Globus pallidus (tissue), 1 donor: ENCODE results near the gene MEI4.
A peak's percentile ranks its signal among the peaks of the same experiment; 100 is the strongest.
"Not testable (repeated sequence)": the region's sequence is repeated elsewhere in the genome, so short reads cannot be mapped to it uniquely, and the experiment has no call there.

ENCODE experiments used
- DNase-seq: peaks from one replicate; pipeline ENCODE4 v3.0.0-alpha.2; 2015; ENCODE audit warnings: low spot score

Gene MEI4, protein sequence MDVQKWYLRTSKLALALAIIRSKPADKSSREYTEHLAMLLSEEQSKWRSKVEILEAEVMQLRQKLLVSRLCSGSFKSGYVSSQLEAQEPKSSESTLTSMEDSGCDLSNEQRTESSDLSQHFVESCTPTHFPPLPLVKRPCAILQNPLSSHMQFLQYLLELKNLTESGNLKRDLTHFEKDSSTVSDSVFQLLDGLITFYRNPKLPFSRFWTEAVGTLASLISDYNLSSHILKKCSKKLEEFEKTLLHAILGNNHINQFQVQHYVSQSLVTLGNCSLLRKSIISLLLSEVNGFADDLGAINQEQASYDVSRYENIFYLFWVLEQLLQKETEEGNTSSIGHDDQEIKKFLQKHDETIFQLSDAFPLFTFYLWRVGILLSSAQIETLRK

DNA sequence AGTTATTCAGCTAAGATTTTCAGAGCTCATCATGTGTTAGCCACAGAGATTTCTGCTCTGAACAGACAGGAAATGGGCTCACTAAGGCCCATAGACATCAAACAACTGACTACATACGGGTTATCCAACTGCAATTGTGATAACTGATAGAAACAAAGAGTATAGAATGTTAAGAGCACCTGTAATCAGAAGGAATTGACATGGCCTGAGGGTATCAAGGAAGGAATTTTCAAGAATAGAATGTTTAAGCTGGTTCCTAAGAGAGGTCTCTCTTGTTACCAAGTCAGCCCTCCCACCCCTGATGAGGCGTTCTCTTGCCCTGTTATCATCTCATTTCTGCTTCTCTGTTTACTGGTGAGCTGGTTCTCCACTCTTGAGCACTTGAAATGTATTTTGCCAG lies at the start of gene MEI4:
Gene MEI4, plus strand, starts transcription at position 301 of the 400 bp plus-strand sequence. CDS start 37,633 bp downstream, outside the sequence.
- no peak for DNase-seq

DNA sequence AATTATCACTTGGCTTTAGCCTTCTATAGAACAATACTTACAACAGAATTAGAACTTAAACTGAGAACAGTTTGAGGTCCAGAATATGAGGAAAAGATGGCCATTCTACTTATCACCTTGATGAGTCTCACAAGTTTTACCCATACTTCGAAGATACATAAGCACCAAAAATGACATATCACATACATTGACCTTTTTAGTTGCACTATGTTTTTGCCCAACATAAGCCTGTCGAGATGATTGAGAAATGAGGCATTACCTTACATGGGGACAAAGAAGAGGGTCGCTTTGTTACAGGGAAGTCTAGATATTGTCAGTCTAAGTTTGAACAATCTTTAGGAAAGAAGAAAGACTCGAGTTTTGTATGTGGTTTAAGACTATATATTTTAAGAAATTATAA lies 48.4 kb upstream of the MEI4 start:
- no peak for DNase-seq

DNA sequence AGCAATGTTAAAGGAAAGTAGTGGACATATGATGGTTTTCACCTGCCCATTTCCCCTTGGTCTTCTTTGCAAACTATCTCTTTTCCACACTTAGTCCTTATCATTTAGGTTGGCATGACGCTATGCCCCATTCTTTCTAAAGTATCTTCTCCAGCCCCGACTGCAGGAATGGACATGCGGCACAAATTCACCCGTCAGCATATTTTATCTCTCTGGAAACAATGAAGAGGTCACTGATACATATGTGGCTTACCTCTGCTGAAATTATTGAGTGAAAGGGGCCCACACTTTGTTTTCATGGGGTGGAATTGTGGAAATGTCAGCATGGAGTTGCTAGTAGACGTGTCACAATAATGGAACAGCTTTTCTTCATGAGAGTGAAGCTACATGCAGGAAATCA lies 45.8 kb upstream of the MEI4 start:
- no peak for DNase-seq

DNA sequence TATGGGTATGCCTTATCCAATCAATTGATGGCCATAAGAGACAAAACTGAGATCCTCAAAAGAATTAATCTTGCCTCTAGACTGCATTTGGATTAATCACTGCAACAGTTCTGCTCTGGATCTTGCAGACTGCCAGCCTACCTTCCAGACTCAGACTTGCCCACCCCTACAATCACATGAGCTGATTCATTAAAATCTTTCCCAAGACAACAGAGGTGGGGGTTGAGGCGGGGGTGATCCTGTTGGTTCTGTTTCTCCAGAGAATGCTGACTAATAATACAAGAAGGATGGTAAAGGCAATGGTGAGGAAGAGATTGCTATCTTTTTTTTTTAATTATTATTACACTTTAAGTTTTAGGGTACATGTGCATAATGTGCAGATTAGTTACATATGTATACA lies 43.7 kb upstream of the MEI4 start:
- no peak for DNase-seq

DNA sequence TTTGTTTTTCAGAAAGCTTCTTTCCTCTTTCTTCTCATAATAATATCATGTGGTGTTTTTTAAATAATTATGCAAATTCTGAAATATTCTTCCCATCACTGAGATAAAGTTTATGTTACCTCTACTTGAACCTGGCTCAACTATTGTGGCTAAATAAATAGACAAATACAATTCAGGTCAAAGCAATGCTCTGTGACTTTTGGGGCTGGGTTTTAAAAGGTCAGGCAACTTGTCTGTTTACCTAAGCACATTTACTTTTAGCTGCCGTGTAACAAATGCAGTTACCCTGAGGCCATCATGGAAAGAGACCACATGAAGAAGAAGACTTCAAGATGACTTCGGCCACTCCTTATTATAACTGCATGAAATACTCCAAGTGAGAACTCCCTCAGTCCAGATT lies 33.7 kb upstream of the MEI4 start:
- no peak for DNase-seq

DNA sequence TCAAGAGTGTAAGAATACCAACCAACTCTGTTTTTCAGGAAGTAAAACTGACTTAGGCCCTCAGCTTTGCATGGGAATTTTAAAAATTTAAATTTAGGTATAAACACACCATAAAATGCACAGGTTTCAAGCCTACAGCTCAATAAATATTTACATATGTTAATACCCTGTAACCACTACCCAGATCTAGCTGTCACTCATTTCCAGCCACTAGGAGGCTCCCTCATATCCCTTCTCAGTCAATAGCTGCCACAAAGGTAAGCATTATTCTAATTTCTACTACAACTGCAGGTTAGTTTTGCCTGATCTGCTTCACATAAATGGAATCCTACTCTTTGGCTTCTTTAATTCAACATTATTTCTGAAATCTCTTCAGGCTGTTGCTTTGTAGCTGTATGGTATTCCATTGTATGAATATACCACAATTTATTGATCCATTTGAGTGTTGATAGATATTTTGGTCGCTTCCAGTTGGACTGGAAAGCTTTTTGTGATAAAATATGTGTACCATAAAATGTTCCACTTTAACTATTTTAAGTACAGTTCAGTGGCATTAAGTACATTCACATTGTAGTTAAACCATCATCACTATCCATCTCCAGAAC lies 32.5 kb upstream of the MEI4 start:
- no peak for DNase-seq

DNA sequence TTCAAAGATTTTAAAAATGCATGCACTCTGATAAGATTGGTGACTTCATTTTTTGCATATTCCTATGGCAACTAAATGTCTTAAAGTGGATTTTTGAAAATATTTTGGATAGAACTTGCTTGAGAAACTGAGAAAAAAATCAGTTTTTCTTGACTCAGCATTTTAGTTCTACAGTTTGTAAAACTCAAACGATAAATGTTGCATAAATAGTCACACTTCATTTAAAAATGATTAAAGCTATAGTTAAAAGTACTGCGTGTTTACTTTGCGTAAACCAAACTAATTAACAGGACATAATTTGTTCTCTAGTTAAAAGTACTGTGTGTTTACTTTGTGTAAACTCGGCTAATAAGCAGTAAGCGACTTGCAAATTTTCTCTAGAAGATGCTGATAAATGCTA lies 28.3 kb upstream of the MEI4 start:
- DNase-seq, result no peak

DNA sequence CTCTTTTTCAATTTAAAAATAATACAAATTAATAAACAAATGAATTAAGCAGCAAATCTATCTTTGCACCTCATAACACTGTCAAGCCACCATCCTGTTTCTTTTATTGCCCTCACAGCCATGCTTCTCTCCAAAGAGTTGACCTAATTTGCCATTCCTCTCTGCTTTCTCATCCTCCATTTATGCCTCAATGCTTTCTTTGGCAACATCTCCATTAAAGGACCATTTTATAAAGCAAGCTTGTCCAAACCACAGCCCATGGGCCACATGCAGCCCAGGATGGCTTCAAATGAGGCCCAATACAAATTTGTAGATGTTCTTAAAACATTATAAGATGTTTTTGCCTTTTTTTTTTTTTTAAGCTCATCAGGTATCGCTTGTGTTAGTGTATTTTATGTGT lies 26.4 kb upstream of the MEI4 start:
- no peak for DNase-seq

DNA sequence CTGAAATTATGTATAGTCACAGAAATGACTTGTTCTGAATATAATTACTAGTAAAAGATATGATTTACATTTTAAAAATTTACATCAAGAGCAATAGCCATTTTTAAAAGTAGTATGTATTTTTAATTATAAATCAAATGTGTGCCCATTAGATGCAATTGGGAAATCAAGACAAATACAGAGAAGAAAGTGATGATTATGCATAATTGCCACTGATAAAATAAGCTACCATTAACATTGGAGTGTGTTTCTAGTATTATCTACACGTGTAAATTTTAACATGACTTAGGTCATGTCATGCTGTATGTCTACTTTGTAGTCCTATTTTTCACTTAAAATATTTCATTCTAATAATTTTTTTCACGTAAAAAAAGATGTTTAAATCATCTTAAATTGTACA lies 22.8 kb upstream of the MEI4 start:
- no peak for DNase-seq

DNA sequence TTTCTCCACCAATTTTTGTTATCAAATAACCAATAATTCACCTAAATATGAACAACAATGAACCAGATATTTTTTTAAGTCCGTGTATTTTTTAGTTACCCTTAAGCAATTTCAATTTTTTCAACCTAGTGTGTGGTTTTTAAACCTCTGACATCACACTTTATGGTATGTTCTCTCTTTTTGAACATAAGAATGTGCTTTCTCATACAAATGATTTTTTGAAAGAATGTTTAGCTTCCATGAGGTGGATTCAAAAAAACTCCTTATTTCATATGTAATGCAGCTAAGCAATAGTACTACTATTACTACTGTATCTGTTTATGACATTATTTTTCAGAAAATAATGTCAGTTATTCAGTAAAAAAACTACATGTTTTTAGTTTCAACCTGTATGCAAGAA lies 19.4 kb upstream of the MEI4 start:
- DNase-seq, result no peak

DNA sequence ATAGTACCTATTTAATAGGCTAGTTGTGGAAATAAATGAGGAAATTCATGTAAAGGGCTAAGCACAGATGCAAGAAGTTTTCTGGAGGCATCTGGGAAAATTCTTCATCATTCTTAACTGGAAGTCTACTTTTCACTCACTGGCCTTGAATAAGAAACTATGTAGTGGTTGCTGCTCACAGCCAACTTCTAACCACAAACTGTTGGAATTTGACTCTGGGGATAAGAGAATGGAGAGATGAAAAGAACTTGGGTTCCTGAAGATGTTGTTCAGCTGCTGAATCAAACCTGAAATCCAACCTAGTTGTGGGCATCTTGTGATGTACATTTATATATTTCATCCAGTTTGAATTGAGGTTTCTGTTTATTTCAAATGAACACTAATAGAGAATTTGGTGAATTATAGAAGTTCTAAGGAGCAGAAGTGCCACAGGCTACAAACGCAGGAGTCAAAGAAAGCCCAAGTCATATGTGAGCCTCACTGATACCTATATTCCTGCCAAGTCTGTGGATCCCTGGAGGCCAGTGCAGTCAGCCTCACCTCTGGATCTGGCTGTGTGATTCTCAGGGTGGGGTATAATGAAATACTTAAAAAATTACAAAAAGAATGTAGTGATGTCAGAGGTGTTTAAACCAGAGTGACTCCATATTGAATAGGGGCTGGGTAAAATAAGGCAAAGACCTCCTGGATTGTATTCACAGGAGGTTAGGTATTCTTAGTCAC lies 18.7 kb upstream of the MEI4 start:
- no peak for DNase-seq

DNA sequence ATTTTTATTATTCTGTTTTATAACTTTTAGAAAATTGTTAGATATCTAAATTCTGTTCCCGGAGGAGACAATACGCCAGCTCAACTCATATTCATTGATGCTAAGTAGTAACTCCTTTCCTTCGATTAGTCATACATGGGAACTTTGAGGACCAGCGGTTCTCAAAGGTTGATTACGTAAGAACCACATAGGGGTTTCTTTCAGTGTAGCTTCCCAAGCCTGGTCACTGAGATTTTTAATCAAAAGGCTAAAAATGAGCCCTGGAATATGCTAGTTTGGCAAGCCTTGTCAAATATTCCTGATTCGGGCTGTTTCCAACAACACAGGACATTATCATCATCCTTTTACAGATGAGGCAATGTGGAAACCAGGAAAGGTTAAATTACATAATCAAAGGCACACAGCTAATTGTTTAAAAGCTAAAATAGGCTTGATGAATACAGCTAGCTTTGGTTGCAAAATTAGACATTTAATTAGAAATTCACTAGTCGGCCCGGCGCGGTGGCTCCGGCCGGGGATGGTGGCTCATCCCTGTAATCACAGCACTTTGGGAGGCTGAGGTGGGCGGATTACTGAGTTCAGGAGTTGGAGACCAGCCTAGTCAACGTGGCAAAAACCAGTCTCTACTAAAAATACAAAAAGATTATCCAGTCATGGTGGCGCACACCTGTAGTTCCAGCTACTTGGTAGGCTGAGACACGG lies 14.6 kb upstream of the MEI4 start:
- no peak for DNase-seq

DNA sequence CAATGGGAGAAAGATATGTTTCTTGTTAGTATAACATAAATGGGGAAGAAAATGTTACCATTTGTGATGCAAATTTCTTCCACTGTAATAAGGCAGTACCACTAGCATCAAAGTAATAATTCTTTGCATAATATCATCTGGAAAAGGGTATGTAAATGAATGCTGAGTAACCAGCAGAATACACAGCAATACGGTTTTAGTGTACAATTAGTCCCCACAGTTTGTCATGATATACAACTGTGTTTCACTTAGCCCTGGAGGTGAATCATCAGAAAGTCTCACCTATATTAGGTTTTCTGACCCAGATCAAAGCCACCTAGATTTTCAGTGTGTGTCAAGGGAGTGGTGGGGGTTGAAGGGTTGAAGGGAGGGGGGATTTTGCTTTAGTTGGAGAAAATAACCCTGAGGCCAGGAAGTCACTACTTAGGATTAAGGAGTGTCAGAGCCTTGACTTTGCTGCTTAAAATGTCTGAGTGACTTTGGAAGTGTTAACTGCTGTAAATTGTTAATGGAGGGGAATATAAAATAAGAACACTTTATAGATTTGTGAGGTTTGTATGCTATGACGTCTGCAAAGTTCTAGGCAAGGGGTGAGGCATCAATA lies 8.6 kb upstream of the MEI4 start:
- DNase-seq, result no peak

DNA sequence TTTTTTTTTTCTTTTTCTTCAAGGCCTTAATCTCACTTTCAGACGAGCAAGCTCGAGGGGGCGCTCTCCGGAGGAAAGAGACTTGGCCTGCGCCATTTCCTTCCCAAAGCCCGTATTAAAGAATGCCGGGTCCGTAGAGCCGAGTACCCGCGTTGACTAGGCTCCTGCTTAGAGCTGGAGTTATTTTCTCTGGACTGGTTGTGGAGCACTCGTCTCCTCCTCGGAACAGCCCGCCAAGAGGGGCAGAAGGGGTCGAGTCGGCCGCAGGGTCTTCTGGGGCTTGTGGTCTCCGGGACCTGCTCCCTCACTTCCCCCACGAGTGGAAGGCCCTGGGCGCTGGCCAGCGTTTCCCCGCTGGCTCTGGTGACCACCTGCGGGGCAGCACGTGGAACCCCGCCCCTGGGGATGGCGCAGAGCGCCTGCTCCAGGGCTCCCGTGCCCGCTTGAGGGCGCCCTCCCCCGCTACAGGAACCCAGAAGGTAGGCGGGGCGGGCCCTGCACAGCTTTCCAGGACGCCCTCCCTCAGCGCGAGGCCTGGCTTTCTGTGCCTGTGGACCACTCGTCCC lies 2.7 kb upstream of the MEI4 start:
- DNase-seq, result peak; percentile 50

DNA sequence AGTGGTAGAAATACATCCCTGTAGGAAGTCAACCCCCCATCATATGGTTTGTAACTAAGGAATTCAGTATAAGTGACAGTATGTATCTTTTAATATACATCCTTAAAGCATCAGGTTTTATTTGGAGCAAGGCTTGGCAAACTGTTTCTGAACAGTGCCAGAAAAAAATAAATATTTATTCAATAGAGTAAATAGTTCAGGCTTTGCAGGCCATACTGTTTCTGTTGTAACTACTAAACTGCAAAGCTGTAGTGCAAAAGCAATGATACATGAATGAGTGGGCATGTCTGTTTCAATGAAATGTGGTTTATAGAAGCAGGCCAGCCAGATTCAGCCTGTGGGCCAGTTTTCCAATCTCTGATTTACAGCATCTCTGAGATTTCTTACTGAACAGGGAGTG lies 977 bp downstream of the MEI4 start:
- no peak for DNase-seq

DNA sequence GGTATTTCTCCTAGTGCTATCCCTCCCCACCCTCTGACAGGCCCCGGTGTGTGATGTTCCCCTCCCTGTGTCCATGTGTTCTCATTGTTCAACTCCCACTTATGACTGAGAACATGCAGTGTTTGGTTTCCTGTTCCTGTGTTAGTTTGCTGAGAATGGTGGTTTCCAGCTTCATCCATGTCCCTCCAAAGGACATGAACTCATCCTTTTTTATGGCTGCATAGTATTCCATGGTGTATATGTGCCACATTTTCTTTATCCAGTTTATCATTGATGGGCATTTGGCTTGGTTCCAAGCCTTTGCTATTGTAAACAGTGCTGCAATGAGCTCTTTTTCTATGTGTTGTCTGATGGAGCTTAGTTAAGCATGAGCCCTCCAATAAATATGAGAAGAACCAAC lies 2.2 kb downstream of the MEI4 start:
- DNase-seq, result not testable (repeated sequence)

DNA sequence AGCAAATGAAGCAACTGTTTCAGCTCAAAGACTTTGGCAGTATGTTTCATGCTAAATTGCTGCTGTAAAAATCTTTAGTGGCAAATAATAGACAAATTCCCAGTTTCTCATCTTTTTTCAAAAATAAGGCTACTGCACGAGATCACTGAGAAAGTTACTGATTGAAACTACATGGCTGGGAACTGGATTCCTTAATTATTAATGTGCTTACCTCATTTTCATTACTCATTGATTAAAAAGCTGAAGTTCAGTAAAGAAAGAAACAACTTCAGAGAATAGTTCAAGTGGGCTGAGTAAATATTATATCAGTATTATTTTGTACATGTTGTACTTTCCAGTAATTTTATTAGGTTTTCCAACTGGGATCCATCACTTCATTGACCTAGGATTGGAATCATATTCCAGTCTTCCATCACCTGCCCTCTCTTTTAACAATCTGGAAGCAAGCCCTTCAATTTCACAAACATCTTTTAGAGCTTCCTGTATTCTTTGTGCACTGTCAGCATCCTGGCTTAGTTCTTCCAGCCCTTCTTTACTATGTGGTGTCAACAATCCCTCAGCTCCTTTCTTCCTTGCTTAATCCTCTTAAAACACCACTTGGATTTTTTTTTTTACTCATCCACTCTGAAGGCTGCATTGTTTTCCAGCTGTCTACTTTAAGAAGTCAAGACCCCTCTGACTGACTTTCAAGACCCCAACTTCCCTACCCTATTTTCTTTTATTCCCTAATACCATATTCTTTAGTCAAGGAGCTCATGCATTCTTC lies 4.3 kb downstream of the MEI4 start:
- DNase-seq, result no peak

DNA sequence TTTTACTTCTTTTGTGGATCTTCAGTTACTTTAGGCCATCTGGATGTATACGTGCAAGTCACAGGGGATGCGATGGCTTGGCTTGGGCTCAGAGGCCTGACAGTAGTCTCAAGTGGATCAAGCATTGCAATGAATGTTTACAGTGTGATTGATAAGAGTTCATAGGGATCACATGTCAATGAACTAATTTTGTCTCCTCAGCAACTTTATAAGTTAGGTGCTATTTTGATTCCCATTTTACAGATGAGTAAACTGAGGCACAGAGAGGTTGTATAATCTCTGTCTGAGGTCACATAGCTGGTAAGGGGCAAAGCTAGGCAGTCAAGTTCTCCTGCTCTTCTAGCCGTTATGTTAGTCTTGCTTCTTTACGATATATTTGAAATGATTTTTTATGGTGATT lies 13.5 kb downstream of the MEI4 start:
- DNase-seq, result no peak

DNA sequence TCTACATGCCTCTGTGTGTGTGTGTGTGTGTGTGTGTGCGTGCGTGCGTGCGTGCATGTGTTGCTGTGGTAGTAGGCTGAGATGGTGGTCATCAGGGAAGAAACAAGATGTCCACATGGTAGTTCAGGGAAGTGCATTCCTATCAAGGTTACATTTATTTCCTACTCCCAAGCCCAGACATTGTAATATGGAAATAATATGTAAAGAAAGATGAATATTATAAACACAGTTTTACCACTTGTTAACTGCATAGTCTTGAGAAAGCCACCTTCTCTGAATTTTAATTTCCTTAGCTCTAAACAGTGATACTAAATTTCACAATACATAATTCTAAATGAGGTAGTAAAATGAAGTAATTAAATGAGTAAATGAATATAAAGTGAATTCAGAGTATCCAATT lies 14.0 kb downstream of the MEI4 start:
- no peak for DNase-seq

DNA sequence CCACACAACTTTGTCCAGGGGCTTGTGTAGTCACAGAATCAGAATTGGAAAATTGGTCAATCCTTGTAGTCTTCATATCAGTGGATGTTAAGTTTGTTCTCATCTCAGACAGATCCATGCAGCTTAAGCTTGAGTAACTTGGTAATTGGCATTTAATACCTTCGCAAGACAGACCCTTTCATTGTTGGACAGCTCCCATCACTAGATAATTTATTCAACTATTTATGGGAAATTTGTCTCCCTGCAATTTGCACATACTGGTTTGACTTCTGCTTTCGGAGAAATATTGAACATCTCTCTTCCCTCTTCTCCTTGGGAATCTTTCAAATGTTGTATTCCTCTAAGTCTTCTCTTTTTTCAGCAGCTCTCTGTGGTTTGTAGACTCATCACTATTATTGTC lies 17.1 kb downstream of the MEI4 start:
- no peak for DNase-seq

DNA sequence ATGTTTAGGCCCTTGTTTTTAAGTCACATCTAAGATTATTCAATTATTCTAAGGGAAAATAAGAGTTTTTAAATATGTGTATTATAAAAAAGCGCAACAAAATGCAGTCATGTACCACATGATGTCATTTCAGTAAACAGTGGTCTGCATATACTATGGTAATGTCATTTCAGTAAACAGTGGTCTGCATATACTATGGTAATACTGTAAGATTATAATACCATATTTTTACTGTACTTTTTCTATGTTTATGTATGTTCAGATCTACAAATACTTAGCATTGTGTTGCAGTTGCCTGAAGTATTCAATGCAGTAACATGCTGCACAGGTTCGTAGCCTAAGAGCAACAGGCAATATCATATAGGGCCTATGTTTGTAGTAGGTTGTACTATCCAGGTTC lies 21.4 kb downstream of the MEI4 start:
- no peak for DNase-seq
